ENCODE data around the gene CMYA5.

Gene CMYA5

DNA sequence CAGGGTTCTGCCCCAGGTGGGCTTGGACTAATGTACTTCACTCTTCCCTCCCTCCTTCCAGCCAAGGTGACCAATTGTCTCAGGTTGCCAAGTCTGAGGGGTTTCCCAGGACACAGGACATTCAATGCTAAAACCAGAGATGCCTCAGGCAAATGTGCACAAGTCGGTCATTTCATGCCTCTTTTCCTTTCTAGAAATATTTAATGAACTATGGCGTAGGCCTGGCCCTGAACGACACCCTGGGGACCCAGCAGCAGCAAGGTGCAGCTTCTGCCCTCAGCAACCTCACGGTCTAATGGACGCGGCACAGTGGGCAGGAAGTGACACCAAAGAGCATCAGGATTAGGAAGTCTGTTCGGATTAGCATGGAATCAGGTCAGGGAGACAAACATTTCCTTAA, 153.4 kb downstream of the CMYA5 start:
- no peak overlapping the region for H3K27ac ChIP-seq (ENCODE audit: low read depth in 2 of 2, low read length in 2 of 2)
- H3K4me3 ChIP-seq (ENCODE audit: low read length in 2 of 2) = no peak overlapping the region
- H3K9me3 ChIP-seq (ENCODE audit: control insufficient read depth in 2 of 2, low read length in 2 of 2) = no peaks in the 10 kb centered on the region
- no peak overlapping the region for H3K9ac ChIP-seq (ENCODE audit: low read depth in 1 of 2, low read length in 2 of 2)
- H3K36me3 ChIP-seq (ENCODE audit: control insufficient read depth in 2 of 2, insufficient read depth in 2 of 2, low read length in 2 of 2) = no peaks in the 10 kb centered on the region
- no peaks in the 10 kb centered on the region for H3K27me3 ChIP-seq (ENCODE audit: control insufficient read depth in 2 of 2, insufficient read depth in 2 of 2, low read length in 2 of 2)
- no peaks in the 10 kb centered on the region for H3K4me1 ChIP-seq (ENCODE audit: control insufficient read depth in 2 of 2, insufficient read depth in 2 of 2, low read length in 2 of 2)

DNA sequence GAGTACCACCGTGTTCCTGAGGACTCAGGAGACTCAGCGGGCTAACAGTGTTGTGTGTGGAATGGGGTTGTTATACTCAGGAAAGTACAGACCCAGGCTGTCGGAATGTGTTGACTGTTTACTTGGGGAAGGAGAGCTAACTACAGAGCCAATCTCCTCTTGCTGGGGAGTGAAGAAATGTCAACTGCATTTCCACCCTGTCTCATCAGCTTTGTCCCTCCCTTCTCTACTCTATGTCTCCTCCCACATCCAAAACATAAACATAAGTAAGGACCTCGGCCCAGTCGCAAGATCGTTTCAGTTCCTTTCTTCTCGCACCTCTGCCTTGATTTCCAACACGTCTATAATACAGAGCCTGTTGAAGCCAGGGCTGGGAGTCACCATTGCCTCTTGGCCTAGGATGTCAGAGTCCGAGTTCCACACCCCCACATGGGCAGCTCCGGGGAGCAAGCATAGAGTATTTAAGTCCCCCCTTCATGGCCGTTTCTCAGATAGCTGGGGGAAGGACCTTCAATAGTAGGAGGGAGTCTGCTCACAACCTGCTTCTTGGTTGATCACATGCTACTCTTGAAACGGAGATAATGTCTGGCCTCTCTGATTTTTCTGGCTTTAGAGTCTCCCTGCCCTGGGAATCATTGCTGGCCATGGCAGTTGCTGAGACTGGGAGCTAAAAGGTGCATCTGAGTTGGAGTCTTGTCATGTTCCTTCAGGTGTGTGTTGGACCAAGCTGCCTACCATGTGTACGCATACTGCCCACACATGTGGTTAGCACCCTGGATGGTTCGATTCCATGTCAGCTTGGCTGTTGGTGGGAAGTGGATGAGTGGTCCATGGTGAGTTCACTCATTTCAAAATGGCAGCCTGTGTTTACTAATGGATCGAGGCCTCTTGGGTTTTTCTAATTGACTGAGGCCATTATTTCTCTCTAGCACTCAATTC, 154.1 kb downstream of the CMYA5 start:
- no peak overlapping the region for H3K9ac ChIP-seq (ENCODE audit: low read depth in 1 of 2, low read length in 2 of 2)
- H3K4me1 ChIP-seq (ENCODE audit: control insufficient read depth in 2 of 2, insufficient read depth in 2 of 2, low read length in 2 of 2) = no peaks in the 10 kb centered on the region
- no peak overlapping the region for H3K27ac ChIP-seq (ENCODE audit: low read depth in 2 of 2, low read length in 2 of 2)
- no peak overlapping the region for H3K4me3 ChIP-seq (ENCODE audit: low read length in 2 of 2)
- no peaks in the 10 kb centered on the region for H3K9me3 ChIP-seq (ENCODE audit: control insufficient read depth in 2 of 2, low read length in 2 of 2)
- no peaks in the 10 kb centered on the region for H3K36me3 ChIP-seq (ENCODE audit: control insufficient read depth in 2 of 2, insufficient read depth in 2 of 2, low read length in 2 of 2)
- H3K27me3 ChIP-seq (ENCODE audit: control insufficient read depth in 2 of 2, insufficient read depth in 2 of 2, low read length in 2 of 2) = no peaks in the 10 kb centered on the region

DNA sequence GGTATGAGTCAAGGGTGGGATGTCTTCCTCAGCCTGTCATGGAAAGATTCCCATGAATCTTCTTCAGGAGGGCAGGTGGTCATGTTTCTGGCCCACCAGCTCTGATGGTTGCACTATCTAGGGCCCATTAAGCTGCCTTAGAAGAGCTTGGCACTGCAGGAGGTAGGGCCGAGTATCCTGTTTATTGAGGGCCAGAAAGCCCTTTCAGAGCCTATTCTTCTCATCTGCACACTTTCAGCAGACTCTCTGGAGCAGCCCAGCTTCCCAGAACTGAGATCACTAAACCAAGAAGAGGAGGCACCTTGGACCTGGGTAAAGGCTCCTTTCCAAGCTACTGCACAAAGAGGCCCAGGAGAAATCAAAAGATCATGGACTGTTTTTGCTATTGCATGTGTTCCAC, 154.9 kb downstream of the CMYA5 start:
- no peak overlapping the region for H3K9ac ChIP-seq (ENCODE audit: low read depth in 1 of 2, low read length in 2 of 2)
- H3K36me3 ChIP-seq (ENCODE audit: control insufficient read depth in 2 of 2, insufficient read depth in 2 of 2, low read length in 2 of 2) = no peaks in the 10 kb centered on the region
- H3K27me3 ChIP-seq (ENCODE audit: control insufficient read depth in 2 of 2, insufficient read depth in 2 of 2, low read length in 2 of 2) = no peaks in the 10 kb centered on the region
- no peaks in the 10 kb centered on the region for H3K9me3 ChIP-seq (ENCODE audit: control insufficient read depth in 2 of 2, low read length in 2 of 2)
- no peaks in the 10 kb centered on the region for H3K4me1 ChIP-seq (ENCODE audit: control insufficient read depth in 2 of 2, insufficient read depth in 2 of 2, low read length in 2 of 2)
- H3K27ac ChIP-seq (ENCODE audit: low read depth in 2 of 2, low read length in 2 of 2) = no peak overlapping the region
- H3K4me3 ChIP-seq (ENCODE audit: low read length in 2 of 2) = no peak overlapping the region

DNA sequence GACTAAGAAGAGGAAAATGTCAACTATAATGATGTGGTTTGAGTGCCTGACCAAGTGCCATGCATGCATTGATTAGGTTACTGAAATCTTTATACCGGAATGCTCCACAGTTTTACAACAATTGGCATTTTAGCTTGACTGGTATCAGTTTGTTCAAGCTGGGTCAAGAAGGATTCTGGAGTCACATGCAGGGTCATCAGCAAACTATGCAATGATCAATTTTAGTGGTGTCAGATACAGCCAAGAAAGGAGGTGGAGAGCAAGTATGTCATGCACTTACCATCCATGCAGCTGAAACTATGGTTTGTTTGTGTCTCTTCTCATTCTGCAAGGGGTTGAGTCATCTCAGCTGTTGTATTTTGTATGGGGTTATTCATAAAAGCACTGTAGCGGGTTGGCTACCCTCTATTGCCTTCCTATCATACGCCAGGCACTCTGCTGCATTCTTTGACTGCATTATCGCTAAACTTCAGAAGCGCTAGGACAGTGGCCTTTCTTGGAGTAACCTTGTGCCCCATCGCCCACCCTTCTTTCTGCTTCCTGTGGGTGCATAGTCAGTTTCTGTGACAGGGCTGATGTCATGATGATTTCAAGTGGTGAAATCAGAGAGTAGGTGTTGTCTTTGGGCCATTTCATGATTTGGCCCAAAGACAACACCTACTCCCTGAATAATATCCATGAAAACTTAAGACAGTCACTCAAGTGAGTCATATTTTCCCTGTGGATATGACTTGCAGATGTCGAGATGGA, 156.0 kb downstream of the CMYA5 start:
- Histone ChIP-seq H3K4me3 (ENCODE audit: low read length in 2 of 2) (no peak overlapping the region), H3K9ac (ENCODE audit: low read depth in 1 of 2, low read length in 2 of 2) (no peak overlapping the region), H3K9me3 (ENCODE audit: control insufficient read depth in 2 of 2, low read length in 2 of 2) (no peaks in the 10 kb centered on the region), H3K27ac (ENCODE audit: low read depth in 2 of 2, low read length in 2 of 2) (no peak overlapping the region), H3K36me3 (ENCODE audit: control insufficient read depth in 2 of 2, insufficient read depth in 2 of 2, low read length in 2 of 2) (no peaks in the 10 kb centered on the region), H3K4me1 (ENCODE audit: control insufficient read depth in 2 of 2, insufficient read depth in 2 of 2, low read length in 2 of 2) (no peaks in the 10 kb centered on the region), H3K27me3 (ENCODE audit: control insufficient read depth in 2 of 2, insufficient read depth in 2 of 2, low read length in 2 of 2) (no peaks in the 10 kb centered on the region)

DNA sequence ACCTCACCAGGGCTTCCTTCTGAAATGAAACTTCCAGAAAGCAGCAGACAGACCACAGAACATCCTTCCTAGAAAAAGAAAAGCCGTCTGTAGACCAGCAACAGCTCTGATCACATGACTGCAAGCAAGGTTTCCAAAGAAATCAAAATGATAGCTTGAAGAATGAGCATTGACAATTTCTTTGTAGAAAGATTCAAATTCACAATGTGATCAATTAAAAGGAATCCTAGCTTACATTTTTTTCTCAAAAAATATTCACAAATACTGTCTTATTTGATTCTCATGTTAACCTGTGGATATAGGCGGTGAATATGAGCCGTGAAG, 156.5 kb downstream of the CMYA5 start:
- Histone ChIP-seq H3K27me3 (ENCODE audit: control insufficient read depth in 2 of 2, insufficient read depth in 2 of 2, low read length in 2 of 2) (no peaks in the 10 kb centered on the region), H3K36me3 (ENCODE audit: control insufficient read depth in 2 of 2, insufficient read depth in 2 of 2, low read length in 2 of 2) (no peaks in the 10 kb centered on the region), H3K9me3 (ENCODE audit: control insufficient read depth in 2 of 2, low read length in 2 of 2) (no peaks in the 10 kb centered on the region), H3K27ac (ENCODE audit: low read depth in 2 of 2, low read length in 2 of 2) (no peak overlapping the region), H3K9ac (ENCODE audit: low read depth in 1 of 2, low read length in 2 of 2) (no peak overlapping the region), H3K4me3 (ENCODE audit: low read length in 2 of 2) (no peak overlapping the region), H3K4me1 (ENCODE audit: control insufficient read depth in 2 of 2, insufficient read depth in 2 of 2, low read length in 2 of 2) (no peaks in the 10 kb centered on the region)

DNA sequence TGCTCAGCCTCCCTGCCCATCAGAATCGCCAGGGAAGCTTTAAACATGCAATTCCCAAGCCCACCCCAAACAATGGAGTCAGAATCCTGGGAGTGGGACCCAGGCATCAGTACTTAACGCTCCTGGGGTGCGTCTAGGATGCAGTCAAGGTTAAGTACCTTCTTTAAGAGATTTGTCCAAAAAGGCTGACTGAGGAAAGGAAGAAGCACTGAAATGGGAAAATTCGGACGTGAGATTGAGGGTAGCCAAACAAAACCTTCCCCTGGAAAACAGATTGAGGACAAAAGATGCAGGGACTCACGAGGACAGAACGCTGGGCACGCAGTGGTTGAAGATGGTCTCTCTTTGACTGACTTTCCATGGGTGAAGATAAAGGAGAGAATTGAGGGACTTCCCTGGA, 157.9 kb downstream of the CMYA5 start:
- H3K4me1 ChIP-seq (ENCODE audit: control insufficient read depth in 2 of 2, insufficient read depth in 2 of 2, low read length in 2 of 2) = no peaks in the 10 kb centered on the region
- H3K4me3 ChIP-seq (ENCODE audit: low read length in 2 of 2) = no peak overlapping the region
- H3K36me3 ChIP-seq (ENCODE audit: control insufficient read depth in 2 of 2, insufficient read depth in 2 of 2, low read length in 2 of 2) = no peaks in the 10 kb centered on the region
- H3K9me3 ChIP-seq (ENCODE audit: control insufficient read depth in 2 of 2, low read length in 2 of 2) = no peaks in the 10 kb centered on the region
- H3K9ac ChIP-seq (ENCODE audit: low read depth in 1 of 2, low read length in 2 of 2) = no peak overlapping the region
- H3K27ac ChIP-seq (ENCODE audit: low read depth in 2 of 2, low read length in 2 of 2) = no peak overlapping the region
- H3K27me3 ChIP-seq (ENCODE audit: control insufficient read depth in 2 of 2, insufficient read depth in 2 of 2, low read length in 2 of 2) = no peaks in the 10 kb centered on the region

DNA sequence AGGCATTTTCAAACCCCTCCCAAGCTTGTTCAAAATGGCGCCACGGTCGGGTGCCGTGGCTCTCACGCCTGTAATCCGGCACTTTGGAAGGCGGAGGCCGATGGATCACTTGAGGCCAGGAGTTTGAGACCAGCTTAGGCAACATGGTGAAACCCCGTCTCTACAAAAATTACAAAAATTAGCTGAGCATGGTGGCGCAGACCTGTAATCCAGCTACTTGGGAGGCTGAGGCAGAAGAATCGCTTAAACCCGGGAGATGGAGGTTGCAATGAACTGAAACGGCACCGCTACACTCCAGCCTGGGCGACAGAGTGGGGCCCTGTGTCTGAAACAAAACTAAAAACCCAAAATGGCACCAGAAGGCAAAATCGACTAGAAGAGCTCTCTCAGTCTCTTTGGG, 159.4 kb downstream of the CMYA5 start:
- H3K9ac ChIP-seq (ENCODE audit: low read depth in 1 of 2, low read length in 2 of 2) = no peak overlapping the region
- no peak overlapping the region for H3K27ac ChIP-seq (ENCODE audit: low read depth in 2 of 2, low read length in 2 of 2)
- H3K9me3 ChIP-seq (ENCODE audit: control insufficient read depth in 2 of 2, low read length in 2 of 2) = no peaks in the 10 kb centered on the region
- H3K4me1 ChIP-seq (ENCODE audit: control insufficient read depth in 2 of 2, insufficient read depth in 2 of 2, low read length in 2 of 2) = no peaks in the 10 kb centered on the region
- no peak overlapping the region for H3K4me3 ChIP-seq (ENCODE audit: low read length in 2 of 2)
- H3K36me3 ChIP-seq (ENCODE audit: control insufficient read depth in 2 of 2, insufficient read depth in 2 of 2, low read length in 2 of 2) = no peaks in the 10 kb centered on the region
- peaks cover 0 to under 1% of the 10 kb centered on the region in 2 donors for H3K27me3 ChIP-seq (ENCODE audit: control insufficient read depth in 2 of 2, insufficient read depth in 2 of 2, low read length in 2 of 2)

All from mucosa of rectum (tissue), 2 donors.